LHCN-M2 (cell line): ENCODE results near the gene THSD8. TPM values are rescaled to one million over a fixed set of nuclear protein-coding genes. Genes with fewer than 3 reads are reported as not detected.

Source experiments
- total RNA-seq: library from RNA; depleted of rRNA; stranded (reverse); fragments of >200 nt; gene quantifications from 2 replicates; pipeline ENCODE4 v1.2.3, GENCODE V29; 2014; rRNA removed

THSD8 gene
- total RNA-seq, 1 experiment from 2014 or later, result not detected

Other genes with a start within 250 kb of the THSD8 start
- 6.4 and 10.3 TPM in 2 replicates for gene ZNF490, start 191.3 kb upstream of the THSD8 start, total RNA-seq
- gene ZNF791, start 191.1 kb upstream of the THSD8 start, total RNA-seq, result 8.4 and 11.5 TPM in 2 replicates
- gene MAN2B1, start 135.3 kb upstream of the THSD8 start, total RNA-seq, result 48.1 and 73.8 TPM in 2 replicates
- 9.1 and 10.0 TPM in 2 replicates for gene WDR83, start 135.3 kb upstream of the THSD8 start, total RNA-seq
- 106 and 109 TPM in 2 replicates for gene DHPS, start 120.2 kb upstream of the THSD8 start, total RNA-seq
- not detected in 2 replicates for gene GNG14, start 114.1 kb upstream of the THSD8 start, total RNA-seq
- gene FBXW9, start 105.4 kb upstream of the THSD8 start, total RNA-seq, result 8.1 and 8.7 TPM in 2 replicates
- gene TNPO2, start 78.1 kb upstream of the THSD8 start, total RNA-seq, result 41.0 and 56.0 TPM in 2 replicates
- 372 and 446 TPM in 2 replicates for gene TRIR, start 67.4 kb upstream of the THSD8 start, total RNA-seq
- 136 and 155 TPM in 2 replicates for gene GET3, start 64.6 kb upstream of the THSD8 start, total RNA-seq
- 0.45 and 0.98 TPM in 2 replicates for gene BEST2, start 50.3 kb upstream of the THSD8 start, total RNA-seq
- 15.2 and 20.3 TPM in 2 replicates for gene HOOK2, start 26.5 kb upstream of the THSD8 start, total RNA-seq
- 76.8 and 91.4 TPM in 2 replicates for gene JUNB, start 10.6 kb upstream of the THSD8 start, total RNA-seq
- gene PRDX2, start 269 bp upstream of the THSD8 start, total RNA-seq, result 101 and 124 TPM in 2 replicates
- gene RNASEH2A, start 4.5 kb downstream of the THSD8 start, total RNA-seq, result 56.2 and 59.5 TPM in 2 replicates
- not detected in 2 replicates for gene RTBDN, start 32.5 kb downstream of the THSD8 start, total RNA-seq
- 0.13 TPM in 1 of 2 replicates, not detected in the other for gene MAST1, start 36.4 kb downstream of the THSD8 start, total RNA-seq
- 17.2 and 18.9 TPM in 2 replicates for gene DNASE2, start 79.4 kb downstream of the THSD8 start, total RNA-seq
- gene KLF1, start 85.1 kb downstream of the THSD8 start, total RNA-seq, result not detected in 2 replicates
- gene GCDH, start 89.1 kb downstream of the THSD8 start, total RNA-seq, result 24.6 and 31.9 TPM in 2 replicates
- gene SYCE2, start 117.2 kb downstream of the THSD8 start, total RNA-seq, result 0.17 TPM in 1 of 2 replicates, not detected in the other
- 64.0 and 77.4 TPM in 2 replicates for gene FARSA, start 131.6 kb downstream of the THSD8 start, total RNA-seq
- 1,263 and 1,378 TPM in 2 replicates for gene CALR, start 136.5 kb downstream of the THSD8 start, total RNA-seq
- gene RAD23A, start 143.8 kb downstream of the THSD8 start, total RNA-seq, result 158 and 176 TPM in 2 replicates
- gene GADD45GIP1, start 155.2 kb downstream of the THSD8 start, total RNA-seq, result 59.3 and 71.9 TPM in 2 replicates
- 0.06 TPM in 1 of 2 replicates, not detected in the other for gene DAND5, start 167.5 kb downstream of the THSD8 start, total RNA-seq
- 9.2 and 13.9 TPM in 2 replicates for gene NFIX, start 193.4 kb downstream of the THSD8 start, total RNA-seq